GM10248 (cell line): ENCODE data around the gene P2RX1.
"Not testable (repeated sequence)": the region's sequence is repeated elsewhere in the genome, so short reads cannot be mapped to it uniquely, and the experiment has no call there.

Experiments
- CTCF ChIA-PET: fragments of 300-600 bp; sonication (Branson Sonifier 250); formaldehyde crosslinking; extraction: SDS; loops from one replicate; lab custom pipeline; 2021; ENCODE audit warnings: antibody characterized with exemption; lab: Yijun Ruan, JAX
- POLR2A ChIA-PET: fragments of 350-650 bp; sonication (Branson Sonifier 250); formaldehyde crosslinking; extraction: SDS; loops from one replicate; lab custom pipeline; 2020; ENCODE audit warnings: antibody characterized with exemption; lab: Yijun Ruan, JAX
- DNase-seq: peaks from one replicate; pipeline ENCODE4 v3.0.0; 2012; ENCODE audit errors: extremely low spot score
- TF ChIP-seq, protein P1 (sequence below): IDR thresholded peaks from 2 replicates; pipeline ENCODE4 v1.5.1; 2012; ENCODE audit warnings: mild to moderate bottlenecking, low read depth; ENCODE audit errors: extremely low read depth, missing control alignments, control extremely low read depth

Gene P2RX1

DNA sequence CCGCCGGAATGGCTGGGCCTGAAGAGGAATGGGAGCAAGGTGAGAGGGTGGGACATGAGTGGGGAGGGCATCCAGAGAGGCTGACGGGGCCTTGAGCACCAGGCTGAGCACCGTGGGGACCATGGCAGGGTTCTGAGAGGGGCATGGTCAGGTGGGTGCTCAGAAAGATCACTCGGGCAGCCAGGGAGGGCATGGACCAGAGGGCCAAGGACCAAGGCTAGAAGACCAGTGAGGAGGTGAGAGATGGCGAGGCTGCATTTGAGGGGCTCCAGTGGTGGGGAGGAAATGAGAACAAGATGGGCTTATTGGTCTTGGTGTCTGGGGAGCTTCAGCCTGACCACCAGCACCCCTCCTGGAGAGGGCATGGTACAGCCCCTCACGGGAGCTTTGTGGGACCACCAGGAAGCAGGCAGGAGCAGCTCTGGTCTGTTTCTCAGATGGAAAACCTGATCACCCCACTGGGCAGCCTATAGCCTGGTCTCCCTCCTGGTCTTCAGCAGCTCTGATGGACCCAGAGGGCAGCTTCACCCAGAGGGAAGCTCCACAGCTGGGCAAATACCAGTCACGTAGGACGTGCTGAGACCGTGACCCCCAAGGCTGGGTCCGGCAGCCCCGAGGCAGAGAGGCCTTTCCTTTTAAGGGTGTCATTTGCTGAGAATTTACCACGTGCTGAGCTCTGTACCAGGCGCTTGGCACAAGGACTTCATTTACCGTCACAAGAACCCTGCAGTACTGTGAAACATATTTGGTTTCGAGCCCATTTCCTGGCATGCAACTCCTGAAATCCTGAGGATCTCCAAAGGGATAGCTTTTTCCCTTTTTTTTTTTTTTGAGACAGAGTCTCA is 58.8 kb downstream of the P2RX1 start:
- no peak for DNase-seq
- CTCF ChIA-PET, result interaction anchor here (1.3 to 8.2 kb wide), 4 partner anchors 12 to 125 kb away, joined by 4 to 73 read pairs (median 6); partner anchors contain the start of gene NCBP3
- POLR2A ChIA-PET, result interaction anchor here (1.0 kb wide), 1 partner anchor 11 kb away, joined by 3 read pairs; the partner anchor contains the start of gene NCBP3
- TF ChIP-seq, protein P1, sequence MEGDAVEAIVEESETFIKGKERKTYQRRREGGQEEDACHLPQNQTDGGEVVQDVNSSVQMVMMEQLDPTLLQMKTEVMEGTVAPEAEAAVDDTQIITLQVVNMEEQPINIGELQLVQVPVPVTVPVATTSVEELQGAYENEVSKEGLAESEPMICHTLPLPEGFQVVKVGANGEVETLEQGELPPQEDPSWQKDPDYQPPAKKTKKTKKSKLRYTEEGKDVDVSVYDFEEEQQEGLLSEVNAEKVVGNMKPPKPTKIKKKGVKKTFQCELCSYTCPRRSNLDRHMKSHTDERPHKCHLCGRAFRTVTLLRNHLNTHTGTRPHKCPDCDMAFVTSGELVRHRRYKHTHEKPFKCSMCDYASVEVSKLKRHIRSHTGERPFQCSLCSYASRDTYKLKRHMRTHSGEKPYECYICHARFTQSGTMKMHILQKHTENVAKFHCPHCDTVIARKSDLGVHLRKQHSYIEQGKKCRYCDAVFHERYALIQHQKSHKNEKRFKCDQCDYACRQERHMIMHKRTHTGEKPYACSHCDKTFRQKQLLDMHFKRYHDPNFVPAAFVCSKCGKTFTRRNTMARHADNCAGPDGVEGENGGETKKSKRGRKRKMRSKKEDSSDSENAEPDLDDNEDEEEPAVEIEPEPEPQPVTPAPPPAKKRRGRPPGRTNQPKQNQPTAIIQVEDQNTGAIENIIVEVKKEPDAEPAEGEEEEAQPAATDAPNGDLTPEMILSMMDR, result no peak

DNA sequence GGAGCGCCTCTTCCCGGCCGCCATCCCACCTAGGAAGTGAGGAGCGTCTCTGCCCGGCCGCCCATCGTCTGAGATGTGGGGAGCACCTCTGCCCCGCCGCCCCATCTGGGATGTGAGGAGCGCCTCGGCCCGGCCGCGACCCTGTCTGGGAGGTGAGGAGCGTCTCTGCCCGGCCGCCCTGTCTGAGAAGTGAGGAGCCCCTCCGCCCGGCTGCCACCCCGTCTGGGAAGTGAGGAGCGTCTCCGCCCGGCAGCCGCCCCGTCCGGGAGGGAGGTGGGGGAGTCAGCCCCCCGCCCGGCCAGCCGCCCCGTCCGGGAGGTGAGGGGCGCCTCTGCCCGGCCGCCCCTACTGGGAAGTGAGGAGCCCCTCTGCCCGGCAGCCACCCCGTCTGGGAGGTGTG is 62.1 kb downstream of the P2RX1 start:
- CTCF ChIA-PET, DNase-seq, POLR2A ChIA-PET: not testable (repeated sequence)

DNA sequence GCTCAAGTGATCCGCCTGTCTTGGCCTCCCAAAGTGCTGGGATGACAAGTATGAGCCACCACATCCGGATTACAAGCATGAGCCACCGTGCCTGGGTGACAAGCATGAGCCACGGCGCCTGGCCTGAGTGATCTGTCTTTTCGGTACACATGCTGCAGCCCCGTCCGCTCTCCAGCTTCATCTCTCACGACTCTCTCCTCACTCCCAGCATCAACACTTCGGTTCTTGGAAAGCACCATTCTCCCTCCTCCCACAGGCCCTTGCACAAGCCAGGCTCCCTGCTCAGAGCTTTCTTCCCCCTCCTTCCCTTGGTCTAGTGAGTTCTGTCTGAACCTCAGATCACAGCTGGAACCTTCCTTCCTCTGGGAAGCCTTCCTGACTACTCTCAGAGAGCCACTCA is 63.7 kb downstream of the P2RX1 start:
- no peak for DNase-seq
- TF ChIP-seq, protein P1, result no peak
- ChIA-PET POLR2A (no interaction called here), CTCF (interaction anchor here (0.7 to 3.2 kb wide), 3 partner anchors 10 to 24 kb away, joined by 3 to 13 read pairs (median 6); no protein-coding TSS in a partner anchor)

DNA sequence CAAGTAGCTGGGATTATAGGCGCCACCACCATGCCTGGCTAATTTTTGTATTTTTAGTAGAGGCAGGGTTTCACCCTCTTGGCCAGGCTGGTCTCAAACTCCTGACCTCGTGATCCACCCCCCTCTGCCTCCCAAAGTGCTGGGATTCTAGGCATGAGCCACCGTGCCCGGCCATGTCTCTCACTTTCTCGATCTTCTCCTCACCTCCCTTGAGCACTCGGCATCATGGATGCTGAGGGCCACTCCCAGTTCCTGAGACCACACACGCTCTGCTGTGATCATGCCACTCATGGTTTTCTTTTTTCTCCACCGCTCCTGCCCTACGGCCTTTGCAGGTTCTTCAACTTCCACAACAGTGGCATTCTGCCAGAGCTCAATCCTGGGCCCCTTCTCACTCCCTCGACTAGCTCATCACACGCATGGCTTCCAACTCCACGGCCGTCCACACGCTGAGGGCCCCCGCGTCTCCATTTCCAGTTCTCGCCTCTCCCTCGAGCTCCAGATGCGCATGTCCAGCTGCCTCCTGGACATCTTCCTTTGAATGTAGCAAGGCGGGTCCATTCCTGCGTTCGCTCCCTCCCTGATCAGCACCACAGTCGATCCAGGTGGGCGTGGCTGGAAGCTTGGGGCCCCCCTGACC is 64.7 kb downstream of the P2RX1 start:
- TF ChIP-seq, protein P1, result no peak
- POLR2A ChIA-PET, result no interaction called here
- DNase-seq, result no peak
- CTCF ChIA-PET, result interaction anchor here (1.1 to 3.2 kb wide), 5 partner anchors 9 to 168 kb away, joined by 3 to 13 read pairs (median 6); no protein-coding TSS in a partner anchor

DNA sequence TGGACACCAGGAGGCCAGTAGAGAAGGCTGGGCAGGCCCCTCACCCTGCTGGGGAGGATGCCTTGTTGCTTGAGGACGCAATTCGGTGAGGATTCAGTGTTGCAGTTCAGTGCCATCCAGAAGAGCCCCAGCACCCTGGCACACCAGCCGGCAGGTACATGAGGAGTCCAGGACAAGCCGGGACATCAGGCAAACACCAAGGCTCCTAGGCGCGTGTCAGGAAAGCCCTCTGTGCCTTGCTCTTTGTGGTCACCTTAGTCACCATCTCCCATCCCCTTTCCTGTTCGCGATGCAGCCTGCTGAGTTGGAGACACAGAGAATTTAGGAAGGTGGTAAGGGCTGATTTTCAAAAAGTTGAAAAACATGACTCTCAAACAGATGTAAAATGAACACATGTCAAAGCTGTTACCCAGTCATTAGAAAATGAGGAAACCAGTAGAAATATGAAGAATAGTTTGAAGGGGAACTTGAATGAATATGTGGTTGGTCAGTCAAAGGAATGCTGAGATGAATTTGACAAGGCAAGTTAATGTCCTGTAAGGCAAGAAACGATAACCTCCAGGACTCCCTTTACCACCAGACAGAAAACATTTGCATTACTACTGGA is 67.9 kb downstream of the P2RX1 start:
- no peak for DNase-seq
- POLR2A ChIA-PET, result no interaction called here
- TF ChIP-seq, protein P1, result no peak
- CTCF ChIA-PET, result interaction anchor here (6.4 to 6.9 kb wide), 3 partner anchors 12 to 111 kb away, joined by 61 to 107 read pairs (median 73); no protein-coding TSS in a partner anchor

DNA sequence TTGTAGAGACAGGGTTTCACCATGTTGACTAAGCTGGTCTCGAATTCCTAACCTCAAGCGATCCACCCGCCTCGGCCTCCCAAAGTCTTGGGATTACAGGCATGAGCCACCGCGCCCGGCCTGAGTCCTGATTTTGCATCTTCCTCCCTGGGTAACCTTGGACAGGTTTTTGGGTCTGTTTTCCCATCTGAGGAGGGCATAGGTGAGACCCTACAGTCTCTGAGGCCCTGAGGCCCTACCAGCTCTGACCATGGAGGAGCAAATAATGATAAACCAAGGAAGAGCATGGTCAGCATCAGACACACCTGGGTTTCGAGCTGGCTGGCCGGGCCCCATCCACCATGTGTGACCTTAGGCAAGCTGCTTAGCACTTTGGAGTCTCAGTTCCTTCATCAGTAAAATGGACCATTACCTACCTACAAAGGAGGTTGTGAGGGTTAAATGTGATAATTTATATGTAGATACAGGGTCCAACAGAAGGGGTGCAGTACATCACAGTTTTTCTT is 69.0 kb downstream of the P2RX1 start:
- POLR2A ChIA-PET, result interaction anchor here (0.7 kb wide), 1 partner anchor 177 kb away, joined by 3 read pairs; no protein-coding TSS in a partner anchor
- CTCF ChIA-PET, result interaction anchor here (0.8 to 6.9 kb wide), 14 partner anchors 12 to 514 kb away, joined by 3 to 107 read pairs (median 4); partner anchors contain the start of genes CTNS and SHPK
- TF ChIP-seq, protein P1, result no peak
- DNase-seq, result no peak
